Anterior cingulate cortex (tissue), 58 donors: ENCODE results near the gene TGM2.

Experiments
- DNase-seq, 58 donors: peaks; one replicate each; lab custom pipeline; 2025; lab: John Stamatoyannopoulos, UW

TGM2 gene

DNA sequence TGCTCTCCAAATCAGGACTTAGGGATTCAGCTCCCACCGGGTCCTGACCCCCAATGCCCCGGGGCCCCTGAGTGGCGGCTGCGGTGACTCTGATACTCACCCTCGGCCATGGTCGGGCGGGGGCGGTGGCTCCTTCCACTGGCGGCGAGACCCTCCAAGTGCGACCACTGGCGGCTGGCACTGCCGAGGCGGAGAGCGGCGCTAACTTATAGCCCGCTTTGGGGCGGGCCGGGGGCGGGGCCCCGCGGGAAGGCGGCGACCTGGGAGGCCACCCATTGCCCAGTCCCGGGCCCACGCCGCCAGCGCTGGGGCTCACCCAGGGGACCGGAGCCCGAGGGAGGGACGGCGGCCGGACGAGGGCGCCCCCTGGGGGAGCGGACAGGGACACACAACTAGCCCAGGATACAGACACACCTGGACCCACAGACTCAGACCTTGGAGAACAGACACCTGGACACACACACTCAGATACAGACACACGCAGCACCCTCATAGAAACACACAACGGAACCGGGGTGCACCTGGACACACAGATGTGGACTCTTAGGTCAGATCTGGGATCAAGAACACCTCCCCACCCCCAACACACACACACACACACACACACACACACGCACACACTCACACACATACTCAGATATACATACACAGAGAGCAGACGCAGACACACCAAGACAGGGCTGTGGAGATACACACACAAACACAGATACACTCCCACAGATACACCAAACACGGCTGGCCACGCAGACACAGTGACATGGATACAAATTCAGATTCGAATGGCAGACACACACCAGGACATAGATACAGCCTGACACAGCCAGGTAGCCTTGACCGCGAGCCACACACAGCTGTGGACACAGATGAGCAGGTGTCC, at the start of gene TGM2:
Gene TGM2 (minus strand): TSS at position 182 of the 877 bp plus-strand sequence. CDS start 72 bp downstream, at position 110.
- peak in 5 of 58 donors; percentile 14 to 30 (median 22) for DNase-seq

GRCh38 chr20:38214256-38215193, 49.5 kb upstream of the TGM2 start:
- DNase-seq, result no peak

GRCh38 chr20:38213607-38213940, 48.5 kb upstream of the TGM2 start:
- no peak for DNase-seq

DNA sequence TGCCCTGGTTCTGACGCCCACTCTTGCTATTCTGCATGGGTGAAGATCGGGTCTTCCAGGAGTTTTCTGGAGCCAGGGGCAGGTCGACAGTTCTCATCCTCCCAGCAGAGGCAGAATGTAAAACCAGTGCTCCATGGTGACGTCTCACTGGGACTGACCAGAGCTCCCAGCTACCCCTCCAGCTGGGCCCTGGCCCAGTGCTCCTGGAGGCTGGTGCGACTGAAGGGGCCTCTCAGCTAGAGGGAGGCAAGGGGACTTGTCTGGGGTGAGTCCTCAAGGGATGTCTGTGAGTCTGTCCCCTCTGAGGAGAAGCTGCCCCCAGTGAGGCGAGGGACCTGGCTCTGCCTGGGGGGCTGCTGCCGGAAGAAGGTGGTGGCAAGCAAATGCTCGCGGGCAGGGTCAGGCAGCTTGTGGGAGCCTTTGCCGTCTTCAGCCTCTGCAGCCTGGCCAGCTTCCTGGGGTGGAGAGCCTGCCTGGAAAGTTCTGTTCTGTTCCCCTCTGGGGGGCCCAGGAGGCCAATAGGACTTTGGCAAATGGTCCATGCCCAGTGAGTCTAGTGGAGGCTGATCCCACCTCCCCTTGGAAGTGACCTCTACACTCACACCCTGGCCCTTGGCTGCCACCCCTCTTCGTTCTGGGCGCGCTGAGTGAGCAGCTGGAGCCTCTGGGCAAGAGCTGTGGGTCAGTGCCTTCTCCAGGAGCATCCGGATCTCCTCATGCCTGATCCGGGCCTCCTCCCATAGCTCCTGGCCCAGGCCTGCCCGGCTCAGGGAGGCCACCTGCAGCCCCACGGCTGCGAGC, 47.9 kb upstream of the TGM2 start:
- peak in 2 of 58 donors; percentile 7 to 8 for DNase-seq

DNA sequence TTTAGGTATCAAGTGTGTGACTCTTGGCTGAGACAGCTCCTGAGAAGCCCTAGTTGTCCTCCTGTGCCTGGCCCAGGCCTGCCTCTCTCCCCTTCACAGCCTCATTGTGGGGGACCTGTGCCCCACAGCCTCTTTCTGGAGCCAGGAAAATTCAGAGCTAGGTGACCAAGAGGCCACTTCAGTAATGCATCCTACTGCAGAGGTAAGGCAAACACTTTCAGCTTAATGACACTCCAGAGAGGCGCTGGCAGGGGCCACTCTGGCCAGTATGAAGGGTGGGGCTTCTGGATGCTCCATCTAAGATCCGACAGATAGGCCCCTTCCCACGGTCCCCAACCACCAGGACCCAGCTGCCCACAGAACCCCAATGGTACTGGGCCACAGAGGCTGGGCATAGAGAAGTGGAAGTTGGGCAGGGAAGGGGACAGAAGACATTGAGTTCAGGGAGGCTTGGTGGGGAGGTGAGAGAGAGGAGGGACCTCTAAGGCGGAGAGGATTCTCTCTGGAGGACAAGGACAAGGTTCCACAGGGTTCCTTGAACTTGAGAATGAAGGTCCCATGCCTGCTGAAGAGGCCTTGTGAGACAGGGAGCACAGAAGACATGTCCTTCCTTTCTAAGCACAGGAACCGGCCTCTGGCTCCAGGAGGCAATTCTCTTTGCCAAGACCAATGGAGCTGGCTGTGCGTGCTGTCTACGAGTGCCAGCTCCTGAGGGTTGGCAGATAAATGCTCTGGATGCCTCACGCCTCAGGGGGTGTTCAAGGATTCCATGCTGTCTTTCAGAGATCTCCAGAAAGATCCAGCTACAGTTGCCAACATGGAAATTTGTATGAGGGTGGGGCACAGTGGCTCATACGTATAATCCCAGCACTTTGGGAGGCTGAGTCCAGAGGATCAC, 46.4 kb upstream of the TGM2 start:
- DNase-seq, result peak in 37 of 58 donors; percentile 5 to 72 (median 30)

DNA sequence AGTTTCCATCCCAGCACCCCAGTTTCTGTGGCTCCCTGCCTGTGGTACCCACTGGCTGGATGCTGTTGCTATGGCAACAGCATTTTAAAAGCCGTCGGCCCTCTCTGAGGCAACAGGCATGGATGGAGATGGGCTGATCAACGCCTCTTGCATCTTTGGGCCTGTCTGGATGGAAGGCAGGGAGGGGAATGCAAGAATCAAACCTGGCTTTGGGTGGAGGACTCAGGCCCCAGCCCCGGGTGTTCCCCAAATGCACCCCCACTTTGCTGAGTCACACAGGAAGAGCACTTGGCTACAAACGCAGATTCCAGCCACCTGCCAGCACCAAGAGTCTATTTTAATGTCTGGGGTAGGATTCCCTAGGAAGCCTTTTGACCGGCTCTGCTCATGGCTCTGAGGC, 45.7 kb upstream of the TGM2 start:
- DNase-seq, result peak in 22 of 58 donors; percentile 8 to 61 (median 28)

DNA sequence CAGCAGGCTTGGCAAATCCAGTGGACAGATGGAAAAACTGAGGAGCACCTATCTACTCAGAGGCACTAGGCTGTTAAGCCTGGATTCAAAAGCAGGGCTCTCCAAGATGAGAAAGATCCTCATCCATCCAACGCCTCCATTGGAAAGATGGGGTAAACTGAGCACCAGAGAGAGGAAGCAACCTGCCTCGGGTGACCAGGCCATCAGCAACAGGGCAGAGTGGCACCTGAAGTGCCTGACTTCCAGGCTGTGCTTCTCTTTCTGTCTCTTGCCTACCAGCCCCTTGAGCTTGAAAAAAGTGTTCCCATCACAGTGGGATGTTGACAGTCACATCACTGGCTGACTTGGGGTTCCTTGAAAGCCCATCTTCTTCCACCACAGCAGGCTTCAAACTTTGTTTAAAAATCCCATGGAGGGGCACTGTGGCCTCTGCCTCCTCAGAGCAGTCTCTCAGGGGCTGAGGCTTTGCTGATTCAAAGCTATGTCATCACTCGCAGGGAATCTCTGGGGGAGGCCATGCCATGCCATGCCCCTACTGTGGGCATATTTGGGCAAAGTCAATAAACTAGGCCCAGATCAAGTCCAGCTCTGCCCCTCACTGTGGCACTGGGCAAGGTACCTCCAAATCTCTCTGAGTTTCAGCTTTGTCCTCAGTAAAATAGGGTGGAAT, 44.8 kb upstream of the TGM2 start:
- DNase-seq, result no peak

DNA sequence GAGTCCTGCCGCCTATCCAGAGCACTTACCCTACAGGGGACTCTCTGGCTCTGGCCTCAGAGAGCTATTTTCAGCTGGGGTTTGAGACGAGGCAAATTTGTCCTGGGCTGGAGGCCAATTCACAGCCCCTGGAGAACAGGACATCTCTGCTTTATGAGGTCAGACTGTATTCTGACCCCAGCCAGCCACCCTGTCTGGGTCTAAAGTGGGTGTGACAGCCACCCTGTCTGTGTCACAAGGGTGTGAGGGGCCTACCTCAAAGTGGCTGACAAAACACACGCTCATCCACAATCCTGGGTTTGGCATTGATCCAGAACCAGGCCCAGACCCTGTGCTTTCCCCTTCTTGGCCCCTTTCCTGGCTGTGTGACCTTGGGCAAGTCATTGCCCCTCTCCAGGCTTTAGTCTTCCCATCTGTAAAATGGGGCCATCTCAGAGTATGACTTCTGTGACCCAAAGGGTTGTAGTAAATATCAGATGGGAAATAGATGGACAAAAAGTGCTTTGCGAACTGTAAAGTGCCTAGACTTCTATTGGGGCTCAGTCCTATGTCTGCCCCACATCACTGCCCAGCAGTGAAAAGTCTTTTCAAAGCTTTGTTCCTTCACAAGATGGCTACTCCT, 44.1 kb upstream of the TGM2 start:
- no peak for DNase-seq

DNA sequence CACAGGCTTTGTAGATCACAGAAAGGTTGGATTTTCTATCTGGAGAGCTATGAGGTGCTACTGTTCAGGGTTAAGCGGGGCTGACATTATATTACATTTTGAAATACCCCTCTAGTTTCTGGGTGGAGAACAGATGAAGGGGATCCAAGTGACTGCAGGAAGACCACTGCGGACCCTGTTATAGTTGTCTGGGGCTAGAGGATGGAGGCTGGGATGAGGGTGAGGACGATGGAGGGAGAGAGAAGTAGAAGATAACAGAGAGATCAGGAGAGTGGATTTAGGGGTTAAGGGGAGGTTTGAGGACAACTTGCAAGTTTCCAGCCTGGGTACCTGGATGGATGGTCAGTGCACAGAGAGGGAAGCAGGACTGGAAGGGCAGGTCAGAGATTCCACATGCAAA, 43.5 kb upstream of the TGM2 start:
- no peak for DNase-seq

GRCh38 chr20:38208088-38208487, 43.0 kb upstream of the TGM2 start:
- no peak for DNase-seq

GRCh38 chr20:38207621-38208020, 42.6 kb upstream of the TGM2 start:
- DNase-seq, result no peak

DNA sequence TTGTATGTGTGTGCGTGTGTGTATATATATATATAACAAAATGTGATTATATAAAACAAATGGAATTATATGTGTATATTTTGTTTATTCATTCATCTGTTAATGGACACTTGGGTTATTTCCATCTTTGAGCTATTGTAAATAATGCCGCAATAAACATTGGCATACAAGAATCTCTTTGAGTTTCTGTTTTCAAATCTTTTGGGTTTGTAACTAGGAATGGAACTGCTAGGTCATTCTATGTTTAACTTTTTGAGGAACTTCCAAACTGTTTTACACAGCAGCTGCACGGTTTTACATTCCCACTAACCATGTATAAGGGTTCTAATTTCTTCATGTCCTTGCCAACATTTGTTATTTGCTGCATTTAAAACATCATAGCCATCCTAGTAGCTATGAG, 39.9 kb upstream of the TGM2 start:
- DNase-seq, result no peak

DNA sequence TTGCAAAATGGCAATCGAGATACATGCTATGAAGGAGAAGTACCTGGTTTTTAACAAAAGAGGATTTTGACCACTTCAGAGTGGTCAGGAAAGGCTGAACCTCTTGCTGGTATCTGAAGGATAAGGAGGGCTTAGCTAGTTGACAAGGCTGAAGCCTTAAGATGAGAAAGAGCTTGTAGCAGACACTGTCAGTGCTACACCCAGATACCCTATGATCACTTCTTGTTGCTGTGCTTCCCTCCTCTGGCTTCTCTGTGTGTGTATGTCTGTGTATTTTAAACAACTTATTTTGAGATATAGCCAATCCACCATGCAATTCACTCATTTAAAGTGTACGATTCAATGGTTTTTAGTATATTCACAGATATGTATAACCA, 38.9 kb upstream of the TGM2 start:
- DNase-seq, result no peak

DNA sequence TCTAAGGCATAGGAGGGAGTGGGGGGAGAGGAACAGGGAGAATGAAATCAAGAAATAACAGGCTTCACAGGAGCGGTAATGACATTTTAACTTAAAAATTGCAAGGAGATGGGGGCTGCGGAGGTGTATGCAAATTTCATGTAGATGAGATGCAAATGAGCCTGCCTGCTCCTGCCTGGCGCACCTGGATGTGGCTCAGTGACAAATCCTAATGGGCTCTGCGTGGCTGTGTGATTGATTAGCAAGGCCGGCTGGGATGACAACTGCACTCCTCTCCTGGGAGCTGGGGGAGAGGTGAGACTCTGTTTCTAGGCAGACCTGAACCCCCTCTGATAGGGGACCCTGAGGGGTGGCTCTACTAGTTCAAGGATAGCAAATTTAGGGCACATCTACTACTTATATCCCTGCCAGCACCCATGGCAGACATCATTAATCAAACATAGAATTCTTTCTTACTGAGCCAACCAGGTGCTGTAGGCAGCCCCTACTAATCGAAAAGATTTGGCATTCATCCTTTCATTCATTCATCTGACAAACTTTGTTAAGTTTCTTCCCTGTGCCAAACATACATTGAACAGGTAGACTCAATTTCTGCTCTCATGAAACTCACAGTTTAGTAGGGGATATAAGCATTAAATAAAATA, 38.4 kb upstream of the TGM2 start:
- DNase-seq, result peak in 1 of 58 donors; percentile 52

DNA sequence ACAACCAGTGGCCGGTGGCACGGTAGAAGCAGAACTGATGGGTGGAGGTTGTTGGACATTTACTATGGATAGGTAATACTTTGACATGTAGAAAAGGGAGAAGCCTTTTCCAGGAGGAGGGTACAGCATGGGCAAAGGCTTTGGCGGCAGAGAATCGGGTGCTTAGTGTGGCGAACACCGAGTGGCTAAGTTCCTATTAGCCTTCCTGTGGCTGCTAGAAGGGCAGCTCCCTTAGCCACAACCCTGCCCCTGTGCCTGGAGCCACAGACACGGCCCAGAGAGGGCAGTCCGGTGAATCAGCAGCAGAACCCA, 37.9 kb upstream of the TGM2 start:
- DNase-seq, result no peak

DNA sequence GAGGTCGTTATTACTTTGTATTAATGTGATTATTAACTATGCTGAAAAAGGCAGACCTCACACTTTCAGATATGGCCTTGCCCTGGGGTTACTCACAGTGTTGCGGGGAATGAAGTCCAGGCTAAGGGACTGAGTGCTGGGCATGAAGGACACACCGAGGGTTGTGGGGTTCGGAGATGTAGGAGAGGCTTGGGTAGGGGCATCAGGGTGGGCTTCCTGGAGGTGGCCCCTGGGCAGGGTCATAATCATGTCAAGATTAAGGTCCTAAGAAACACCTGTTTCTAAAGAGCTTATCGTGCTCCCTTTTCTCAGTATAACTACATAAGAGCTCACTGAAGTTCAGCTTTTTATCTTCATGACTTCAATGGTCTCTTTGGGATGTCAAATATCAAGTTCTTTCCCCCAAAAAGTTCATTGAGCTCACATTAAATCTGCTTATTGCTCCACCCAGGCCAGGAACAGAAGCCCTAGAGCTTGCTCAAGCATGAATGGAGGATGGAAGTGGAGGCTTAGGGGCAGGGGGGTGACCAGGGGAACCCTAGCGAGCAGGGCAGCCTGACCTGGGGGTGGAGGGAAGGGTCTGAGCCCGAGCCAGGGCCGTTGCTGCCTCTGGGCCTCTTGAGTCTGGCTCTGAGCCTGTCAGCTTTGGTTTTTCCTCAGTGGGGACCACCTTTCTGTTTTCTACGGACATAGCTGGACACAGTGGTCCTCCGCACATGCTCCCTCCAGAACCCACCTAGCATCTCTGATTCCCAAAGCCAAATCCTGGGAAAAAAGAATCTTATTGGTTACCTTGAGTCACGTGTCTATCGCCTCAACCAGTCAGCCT, 37.3 kb upstream of the TGM2 start:
- DNase-seq, result no peak

GRCh38 chr20:38201356-38201755, 36.3 kb upstream of the TGM2 start:
- DNase-seq, result no peak
